Left cardiac atrium (tissue), 4 donors: ENCODE measurements around the gene NEB. TPM values are rescaled to one million over a fixed set of nuclear protein-coding genes. Genes with fewer than 3 reads are reported as not detected.
"Not testable (repeated sequence)": the region's sequence is repeated elsewhere in the genome, so short reads cannot be mapped to it uniquely, and the experiment has no call there.

Experiments
- ATAC-seq, 2 donors: fragments of 200-7000 bp; cut with Tn5 transposase; one replicate each; pipeline ENCODE4 v1.9.1; 2020; ENCODE audit warnings: mild to moderate bottlenecking in 2 of 2, moderate library complexity in 2 of 2
- DNase-seq: peaks from one replicate; pipeline ENCODE4 v3.0.0-alpha.2; 2020
- intact Hi-C, 2 donors: fragments of 100-400 bp; cut with DNase I; formaldehyde crosslinking; loops; one replicate each; pipeline versions ENCODE4 v1.14.1 to v1.15.1; 2022 to 2023
- total RNA-seq, 2 donors: library from RNA; stranded (reverse); fragmentation: NEBNext Ultra II Directional; extraction: Animal tissue kit (Norgen Biotek cat#: 25700); gene quantifications; one replicate each; pipeline ENCODE4 v1.2.1, GENCODE V29; 2021
- donor health status: DM: no; HTN: yes; CAD: no.
- donor health status: DM: no; HTN: yes; CAD: no; lungs with severe emphysema.
- donor health status: DM: yes; HTN: yes; CAD: no.
- donor health status: Dilated cardiomyopathy.

Gene NEB
- total RNA-seq, 2 donors from 2014 or later, result 24.7 to 30.5 TPM

DNA sequence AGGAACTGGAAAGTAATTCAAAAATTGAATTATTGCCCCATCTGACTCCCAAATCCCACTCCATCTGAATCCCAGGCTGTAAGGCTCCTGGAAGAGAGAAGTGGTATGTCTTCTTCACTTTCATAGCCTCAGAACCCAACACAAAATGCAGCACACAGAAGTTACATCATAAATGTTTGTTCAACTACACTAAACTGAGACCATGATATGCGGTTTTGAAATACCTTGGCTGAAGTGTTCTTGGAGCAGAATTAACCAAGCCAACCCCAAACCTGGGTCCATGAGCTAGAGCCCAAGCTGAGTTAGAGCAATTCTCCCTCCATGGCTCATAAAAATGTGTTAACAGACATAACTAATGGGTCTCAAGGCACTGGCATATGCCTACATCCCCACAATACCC, 23.3 kb downstream of the NEB start:
- ATAC-seq, result no peak
- intact Hi-C loops, result no loop called here
- no peak for DNase-seq

GRCh38 chr2:151708788-151709187, 25.5 kb downstream of the NEB start:
- ATAC-seq, result no peak
- no peak for DNase-seq
- intact Hi-C loops, result no loop called here

DNA sequence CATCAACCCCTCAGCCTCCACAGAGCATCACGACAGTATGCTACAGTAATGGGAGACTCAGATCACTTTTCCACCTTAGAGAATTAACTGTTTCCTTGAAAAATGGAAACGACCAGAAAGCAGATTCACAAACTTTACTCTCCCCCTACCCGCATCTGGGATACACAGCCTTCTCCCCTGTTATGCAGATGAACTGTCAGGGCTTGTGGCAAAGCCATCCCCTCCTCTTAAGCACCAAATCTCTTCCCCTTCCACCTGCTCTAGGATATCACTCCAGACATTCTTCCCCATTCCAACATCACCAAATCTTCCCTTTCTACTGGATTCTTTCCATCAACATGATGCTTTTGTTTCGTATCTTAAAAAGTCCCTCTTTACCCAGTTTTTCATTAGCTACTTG, 26.4 kb downstream of the NEB start:
- DNase-seq, result no peak
- ATAC-seq, result no peak
- intact Hi-C loops, result no loop called here

- ATAC-seq, DNase-seq, intact Hi-C loops: not testable (repeated sequence)
Observed at GRCh38 chr2:151704480-151704961, 29.8 kb downstream of the NEB start.

DNA sequence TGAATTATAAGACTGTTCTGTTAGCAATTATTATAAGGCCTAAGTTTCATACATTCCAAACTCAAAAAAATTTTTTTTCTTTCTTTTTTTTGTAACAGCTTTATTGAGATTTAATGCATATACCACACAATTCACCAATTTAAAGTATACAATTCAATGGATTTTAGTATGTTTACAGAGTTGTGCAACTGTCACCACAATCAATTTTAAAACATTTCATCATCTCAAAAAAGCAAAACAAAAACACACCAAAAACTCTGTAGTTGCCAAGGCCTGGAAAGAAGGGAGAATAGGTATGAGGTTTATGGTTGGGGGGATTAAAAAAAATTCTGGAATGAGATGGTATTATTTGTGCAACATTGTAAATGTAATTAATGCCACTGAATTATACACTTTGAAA, 36.1 kb downstream of the NEB start:
- intact Hi-C loops, DNase-seq, ATAC-seq: not testable (repeated sequence)

DNA sequence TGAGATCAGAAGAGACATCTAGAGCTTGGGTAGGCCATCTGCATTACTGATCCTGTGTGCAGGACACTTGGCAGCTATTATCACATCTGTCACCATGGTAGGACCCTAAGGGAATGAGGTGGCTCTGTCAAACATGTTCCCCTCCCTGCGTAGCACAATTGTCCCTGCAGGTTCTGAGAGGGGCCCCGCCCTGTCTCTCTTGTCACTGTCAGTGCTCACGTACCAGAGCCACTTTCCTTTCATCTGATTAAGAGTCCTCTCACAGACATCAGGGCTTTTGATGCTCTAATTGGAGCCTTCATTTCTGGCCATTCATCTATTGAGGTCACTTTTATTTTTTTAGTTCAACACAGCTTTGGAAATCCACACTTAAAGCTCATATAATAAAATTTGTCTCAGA, 38.5 kb downstream of the NEB start:
- ATAC-seq (no peak), DNase-seq (no peak)
- intact Hi-C loops, result no loop called here

GRCh38 chr2:151691631-151692030, 42.6 kb downstream of the NEB start:
- intact Hi-C loops, result loop anchor here in 1 of 2 donors (5.0 kb wide), 1 partner anchor 316 kb away; no protein-coding TSS in a partner anchor
- DNase-seq (no peak), ATAC-seq (no peak)

GRCh38 chr2:151688719-151689118, 45.6 kb downstream of the NEB start:
- intact Hi-C loops, result no loop called here
- ATAC-seq, result no peak
- no peak for DNase-seq

GRCh38 chr2:151682459-151683003, 51.7 kb downstream of the NEB start:
- DNase-seq, result no peak
- intact Hi-C loops, result no loop called here

GRCh38 chr2:151681051-151681450, 53.2 kb downstream of the NEB start:
- DNase-seq (no peak), ATAC-seq (no peak)
- intact Hi-C loops, result no loop called here

More at GRCh38 chr2:151682459-151683003, 51.7 kb downstream of the NEB start:
- no peak for ATAC-seq

DNA sequence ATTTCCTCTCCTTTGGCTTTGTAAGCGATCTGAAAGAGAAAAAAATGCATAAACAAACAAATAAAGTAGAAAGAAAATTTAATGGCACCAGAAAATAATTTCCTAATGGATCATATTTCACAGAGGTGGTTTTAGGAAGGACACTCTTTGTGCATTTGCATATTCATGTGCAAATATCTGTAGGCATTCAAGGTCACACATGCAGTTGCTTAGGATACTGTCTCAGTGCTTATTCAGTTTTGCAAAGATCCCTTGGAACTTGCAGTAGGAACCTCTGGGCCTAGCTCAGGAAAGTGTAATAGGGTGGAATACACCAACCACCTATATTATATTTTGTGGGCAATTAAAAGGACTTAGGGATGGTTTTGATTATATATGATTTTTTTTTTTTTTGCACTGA, 54.3 kb downstream of the NEB start:
- intact Hi-C loops, result no loop called here
- ATAC-seq (no peak), DNase-seq (no peak)

DNA sequence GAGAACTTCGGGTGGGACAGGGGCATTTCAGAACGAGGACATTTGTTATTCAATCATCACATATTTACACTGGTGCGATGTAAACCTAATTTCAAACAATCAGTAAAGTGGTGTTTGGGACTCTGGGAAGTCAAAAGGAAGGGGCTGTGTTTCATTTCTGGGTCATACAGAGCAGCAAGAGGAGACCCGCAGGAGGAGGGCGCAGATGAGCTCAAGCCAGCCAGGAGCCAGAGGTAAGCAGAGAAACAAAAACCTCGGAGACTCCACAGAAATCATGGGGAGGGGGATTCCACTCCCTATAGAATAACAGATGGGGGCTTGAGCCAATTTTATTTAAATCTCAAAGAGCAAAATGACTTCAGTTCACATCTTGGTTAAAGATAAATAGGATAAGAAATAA, 55.4 kb downstream of the NEB start:
- intact Hi-C loops, result no loop called here
- ATAC-seq (no peak), DNase-seq (no peak)

GRCh38 chr2:151673016-151673415, 61.3 kb downstream of the NEB start:
- no peak for DNase-seq
- intact Hi-C loops, result no loop called here
- no peak for ATAC-seq

- intact Hi-C loops, result no loop called here
- ATAC-seq, result no peak
- no peak for DNase-seq
Observed at GRCh38 chr2:151672277-151672676, 62.0 kb downstream of the NEB start.

GRCh38 chr2:151670846-151671597, 63.3 kb downstream of the NEB start:
- intact Hi-C loops, result no loop called here
- DNase-seq (no peak), ATAC-seq (peak; percentile 61 to 71)

DNA sequence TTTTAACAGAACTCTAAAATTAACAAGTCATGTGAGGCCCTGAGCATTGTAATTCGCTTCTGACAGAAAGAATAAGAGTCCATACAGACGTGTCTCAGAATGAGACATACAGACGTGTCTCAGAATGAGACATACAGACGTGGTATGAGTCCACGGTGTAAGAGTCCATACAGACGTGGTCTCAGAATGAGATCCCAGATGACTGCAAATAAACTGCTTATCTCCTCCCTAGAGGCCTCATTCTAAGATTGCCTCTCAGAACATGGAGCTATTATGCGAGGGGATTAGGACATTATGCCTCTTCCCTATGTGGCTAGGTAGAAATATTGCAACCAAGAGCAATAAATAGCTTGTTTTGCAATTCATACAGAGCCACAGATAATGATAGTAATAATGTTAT, 63.9 kb downstream of the NEB start:
- intact Hi-C loops, result no loop called here
- ATAC-seq (peak in 1 of 2 donors; percentile 80), DNase-seq (no peak)

GRCh38 chr2:151669585-151670081, 64.6 kb downstream of the NEB start:
- DNase-seq (no peak), ATAC-seq (peak; percentile 64 to 80)
- intact Hi-C loops, result no loop called here

DNA sequence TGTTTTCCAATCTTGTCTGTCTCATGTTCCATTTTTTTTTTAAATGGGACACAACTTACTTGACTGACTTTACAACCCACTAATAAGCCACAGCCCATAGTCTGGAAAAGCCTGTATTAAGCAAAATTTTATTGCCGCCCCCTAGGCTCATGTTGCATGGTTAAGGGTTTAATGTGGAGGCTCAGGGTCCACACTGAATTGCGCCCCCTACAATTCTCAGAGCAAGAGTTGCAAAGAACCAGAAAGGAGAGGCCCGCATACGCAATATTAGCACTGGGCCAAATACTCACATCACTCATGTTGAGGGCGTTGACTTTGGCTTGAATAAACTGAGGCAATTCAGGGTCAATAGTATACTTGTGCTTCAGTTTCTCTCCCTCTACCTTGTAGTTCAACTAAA, 65.5 kb downstream of the NEB start:
- ATAC-seq (no peak), DNase-seq (no peak)
- intact Hi-C loops, result no loop called here

DNA sequence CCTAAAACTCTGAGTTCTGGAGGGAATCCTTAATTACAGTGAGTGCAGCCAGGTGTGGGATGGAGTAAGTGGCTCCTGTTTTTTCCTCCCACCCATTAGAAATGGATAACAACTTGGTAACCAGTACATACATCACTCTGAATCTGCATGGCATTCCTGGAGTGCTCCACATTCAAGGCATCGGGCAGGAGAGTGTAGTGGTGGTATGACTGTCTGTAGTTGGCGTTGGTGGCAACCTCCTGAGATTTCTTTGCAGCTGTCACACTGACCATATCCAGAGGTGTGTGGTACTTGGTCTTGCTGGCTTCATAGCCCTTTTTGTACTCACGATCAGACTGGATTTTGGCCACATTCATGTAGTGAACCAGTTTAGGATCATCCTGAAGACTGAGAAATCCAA, 68.3 kb downstream of the NEB start:
- intact Hi-C loops, result no loop called here
- DNase-seq, result no peak
- ATAC-seq, result no peak

DNA sequence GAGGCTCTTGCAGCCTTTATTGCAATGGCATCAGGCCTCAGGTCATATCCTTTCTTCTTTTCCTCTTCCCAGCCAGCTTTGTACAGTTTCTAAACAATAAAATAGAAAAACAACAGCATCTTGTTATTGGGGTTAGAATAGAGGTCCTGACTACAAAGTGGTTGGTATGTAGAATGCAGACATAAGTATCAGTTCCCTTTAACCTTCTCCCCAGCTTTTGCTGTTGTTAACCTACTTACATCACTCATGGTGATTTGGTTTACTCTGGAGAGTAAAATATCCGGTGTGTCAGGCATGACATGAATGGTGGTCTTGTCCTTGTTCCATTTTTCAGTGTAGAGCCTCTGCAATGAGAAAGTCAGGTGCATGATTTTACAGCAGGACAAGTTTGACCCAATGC, 69.8 kb downstream of the NEB start:
- DNase-seq, result no peak
- ATAC-seq, result no peak
- intact Hi-C loops, result no loop called here

- ATAC-seq, result no peak
- DNase-seq, result no peak
- intact Hi-C loops, result no loop called here
Observed at GRCh38 chr2:151661625-151662024, 72.7 kb downstream of the NEB start.
